HG02763 (cell line): ENCODE measurements around the gene RFX4.
A peak's percentile ranks its signal among the peaks of the same experiment; 100 is the strongest.

Source experiments
- ATAC-seq: cut with Tn5 transposase; IDR thresholded peaks from one replicate; pipeline ENCODE4 v1.9.1; 2021; ENCODE audit warnings: mild to moderate bottlenecking, moderate library complexity; ENCODE audit not compliant: unreplicated experiment

The RFX4 gene

GRCh38 chr12:106758349-106759110 is 175.7 kb downstream of the RFX4 start:
- ATAC-seq: no peak

- ATAC-seq: peak; percentile 27
These were observed 176.9 kb downstream of the RFX4 start for GRCh38 chr12:106759526-106760183.

GRCh38 chr12:106760184-106760531 is 177.4 kb downstream of the RFX4 start:
- peak; percentile 98 for ATAC-seq

- no peak for ATAC-seq
These were observed 181.4 kb downstream of the RFX4 start for GRCh38 chr12:106764220-106764619.

- ATAC-seq: no peak
These were observed 181.9 kb downstream of the RFX4 start for GRCh38 chr12:106764738-106765137.

GRCh38 chr12:106766393-106766826 is 183.6 kb downstream of the RFX4 start:
- ATAC-seq: no peak

GRCh38 chr12:106767206-106767605 is 184.4 kb downstream of the RFX4 start:
- ATAC-seq: no peak

GRCh38 chr12:106767954-106768822 is 185.4 kb downstream of the RFX4 start:
- ATAC-seq: no peak

- ATAC-seq: no peak
These were observed 186.3 kb downstream of the RFX4 start for GRCh38 chr12:106769078-106769477.

GRCh38 chr12:106769546-106769945 is 186.7 kb downstream of the RFX4 start:
- ATAC-seq: no peak

- no peak for ATAC-seq
These were observed 188.6 kb downstream of the RFX4 start for GRCh38 chr12:106771425-106771824.

GRCh38 chr12:106773286-106774004 is 190.6 kb downstream of the RFX4 start:
- no peak for ATAC-seq

- peak; percentile 87 for ATAC-seq
These were observed 191.4 kb downstream of the RFX4 start, which contains the start of gene RIC8B for GRCh38 chr12:106774005-106774807. Gene RIC8B, plus strand, starts transcription at chr12:106774682. Its CDS starts 64 bp downstream, at chr12:106774746.

GRCh38 chr12:106774808-106775524 is 192.2 kb downstream of the RFX4 start:
- ATAC-seq: peak; percentile 5

- ATAC-seq: no peak
These were observed 194.1 kb downstream of the RFX4 start for GRCh38 chr12:106776897-106777296.

GRCh38 chr12:106780010-106780631 is 197.3 kb downstream of the RFX4 start:
- ATAC-seq: no peak

- no peak for ATAC-seq
These were observed 199.8 kb downstream of the RFX4 start for GRCh38 chr12:106782619-106783018.

GRCh38 chr12:106783515-106783914 is 200.7 kb downstream of the RFX4 start:
- no peak for ATAC-seq

- ATAC-seq: no peak
These were observed 207.2 kb downstream of the RFX4 start for GRCh38 chr12:106790020-106790419.
